Smooth muscle cell (in vitro differentiated cells): ENCODE results near the gene THAP3. TPM values are rescaled to one million over a fixed set of nuclear protein-coding genes. Genes with fewer than 3 reads are reported as not detected.
"Not testable (repeated sequence)": the region's sequence is repeated elsewhere in the genome, so short reads cannot be mapped to it uniquely, and the experiment has no call there.

ENCODE experiments used
- DNase-seq: peaks from one replicate; lab custom pipeline; 2025; ENCODE audit not compliant: unreplicated experiment; lab: John Stamatoyannopoulos, UW
- H2AFZ ChIP-seq: fragments of 200-600 bp; sonication (generic); 2 replicates; pipeline ENCODE4 v1.6.0; 2016; ENCODE audit warnings: antibody characterized with exemption, low read depth, mild to moderate bottlenecking
- H3F3A ChIP-seq: fragments of 200-600 bp; sonication (generic); 2 replicates; pipeline ENCODE4 v1.6.0; 2017; ENCODE audit warnings: antibody characterized with exemption, low read depth
- H3K27ac ChIP-seq: fragments of 200-600 bp; sonication (generic); 2 replicates; pipeline ENCODE4 v1.5.1; 2016; ENCODE audit warnings: low read depth, mild to moderate bottlenecking
- H3K27me3 ChIP-seq: fragments of 200-600 bp; sonication (generic); 2 replicates; pipeline ENCODE4 v1.6.1; 2016; ENCODE audit warnings: low read depth, mild to moderate bottlenecking
- H3K36me3 ChIP-seq: fragments of 200-600 bp; sonication (generic); 2 replicates; pipeline ENCODE4 v1.5.1; 2016; ENCODE audit warnings: low read depth
- H3K4me1 ChIP-seq: fragments of 200-600 bp; sonication (generic); 2 replicates; pipeline ENCODE4 v1.5.1; 2016; ENCODE audit warnings: low read depth
- H3K4me2 ChIP-seq: fragments of 200-600 bp; sonication (generic); 2 replicates; pipeline ENCODE4 v1.6.0; 2016; ENCODE audit warnings: mild to moderate bottlenecking
- H3K4me3 ChIP-seq: fragments of 200-600 bp; sonication (generic); 2 replicates; pipeline ENCODE4 v1.5.1; 2016; ENCODE audit warnings: mild to moderate bottlenecking
- H3K79me2 ChIP-seq: fragments of 200-600 bp; sonication (generic); 2 replicates; pipeline ENCODE4 v1.6.0; 2016; ENCODE audit warnings: low read depth, mild to moderate bottlenecking
- H3K9ac ChIP-seq: fragments of 200-600 bp; sonication (generic); 2 replicates; pipeline ENCODE4 v1.6.0; 2016; ENCODE audit warnings: low read depth
- H3K9me3 ChIP-seq: fragments of 200-600 bp; sonication (generic); replicated peaks from 2 replicates; pipeline ENCODE4 v1.5.1; 2016; ENCODE audit warnings: low read depth
- H4K20me1 ChIP-seq: fragments of 200-600 bp; sonication (generic); 2 replicates; pipeline ENCODE4 v1.6.0; 2016; ENCODE audit warnings: low read depth
- CTCF ChIP-seq: fragments of 200-600 bp; sonication (generic); IDR thresholded peaks from 2 replicates; pipeline ENCODE4 v1.5.1; 2017; ENCODE audit warnings: borderline replicate concordance, mild to moderate bottlenecking, antibody characterized with exemption; ENCODE audit not compliant: insufficient read depth, poor library complexity, severe bottlenecking
- WGBS: methylation state at CpG from one replicate; pipeline ENCODE4 v1.1.7; 2016; ENCODE audit warnings: low lambda C conversion rate; 5-methylcytosine and 5-hydroxymethylcytosine counted together
- polyA plus RNA-seq: library from polyadenylated mRNA; unstranded; fragments of >200 nt; fragmentation: Nextera tagmentation; extraction: Ambion mirVana; gene quantifications from 2 replicates; pipeline ENCODE4 v1.2.1, GENCODE V29; 2016
- total RNA-seq: library from RNA; depleted of rRNA; stranded (reverse); fragments of >200 nt; gene quantifications from 2 replicates; pipeline ENCODE4 v1.2.3, GENCODE V29; 2014

Gene THAP3
- total and polyA plus RNA-seq, 2 experiments from 2014 or later: 10.5 to 34.8 TPM

- H3K79me2 ChIP-seq: no peaks in the 10 kb centered on the region
- 96% methylated on average over 18 of the region's 18 CpGs for WGBS
- H3K36me3 ChIP-seq: no peaks in the 10 kb centered on the region
- H3F3A ChIP-seq: no peaks in the 10 kb centered on the region
- no peak for TF ChIP-seq CTCF
- DNase-seq: no peak
- no peak overlapping the region for H3K9ac ChIP-seq
- no peaks in the 10 kb centered on the region for H3K27me3 ChIP-seq
- no peak overlapping the region for H3K4me3 ChIP-seq
- no peaks in the 10 kb centered on the region for H4K20me1 ChIP-seq
- H3K4me1 ChIP-seq: no peaks in the 10 kb centered on the region
- no peak overlapping the region for H3K27ac ChIP-seq
- H2AFZ ChIP-seq: no peak overlapping the region
- no peaks in the 10 kb centered on the region for H3K9me3 ChIP-seq
- no peak overlapping the region for H3K4me2 ChIP-seq
Measured at GRCh38 chr1:6638226-6638625, 13.6 kb downstream of the THAP3 start.

DNA sequence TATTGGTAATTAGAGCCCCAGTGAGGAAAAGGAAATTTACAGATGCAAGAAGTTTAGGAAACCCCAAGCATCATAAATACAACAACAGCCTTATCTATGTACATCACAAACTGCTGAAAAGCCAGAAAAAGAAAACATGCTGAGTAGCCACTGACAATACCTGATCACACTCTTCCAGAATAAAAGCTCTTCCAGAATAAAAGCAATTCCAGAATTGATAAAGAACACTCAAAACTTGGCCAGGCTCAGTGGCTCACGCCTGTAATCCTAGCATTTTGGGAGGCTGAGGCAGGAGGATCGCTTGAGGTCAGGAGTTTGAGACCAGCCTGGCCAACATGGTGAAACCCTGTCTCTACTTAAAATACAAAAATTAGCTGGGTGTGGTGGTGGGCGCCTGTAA lies 16.2 kb downstream of the THAP3 start:
- not testable (repeated sequence) for H3K9me3 ChIP-seq, H3F3A ChIP-seq, H3K27ac ChIP-seq, H3K4me2 ChIP-seq, H3K4me1 ChIP-seq, H4K20me1 ChIP-seq, H3K79me2 ChIP-seq, H3K4me3 ChIP-seq, H2AFZ ChIP-seq, H3K27me3 ChIP-seq, H3K9ac ChIP-seq, H3K36me3 ChIP-seq, DNase-seq
- 94% methylated on average over 3 of the region's 3 CpGs for WGBS

- DNase-seq: no peak
- no peak overlapping the region for H2AFZ ChIP-seq
- no peak overlapping the region for H3K4me2 ChIP-seq
- H3K27ac ChIP-seq: no peak overlapping the region
- H3K27me3 ChIP-seq: no peaks in the 10 kb centered on the region
- H3K9ac ChIP-seq: no peak overlapping the region
- no peaks in the 10 kb centered on the region for H4K20me1 ChIP-seq
- H3K4me1 ChIP-seq: no peaks in the 10 kb centered on the region
- H3K4me3 ChIP-seq: no peak overlapping the region
- WGBS: 96% methylated on average over 7 of the region's 7 CpGs
- no peaks in the 10 kb centered on the region for H3K9me3 ChIP-seq
- H3K36me3 ChIP-seq: no peaks in the 10 kb centered on the region
- H3F3A ChIP-seq: no peaks in the 10 kb centered on the region
- H3K79me2 ChIP-seq: no peaks in the 10 kb centered on the region
- TF ChIP-seq CTCF: no peak
Measured at GRCh38 chr1:6645018-6645417, 20.4 kb downstream of the THAP3 start.

DNA sequence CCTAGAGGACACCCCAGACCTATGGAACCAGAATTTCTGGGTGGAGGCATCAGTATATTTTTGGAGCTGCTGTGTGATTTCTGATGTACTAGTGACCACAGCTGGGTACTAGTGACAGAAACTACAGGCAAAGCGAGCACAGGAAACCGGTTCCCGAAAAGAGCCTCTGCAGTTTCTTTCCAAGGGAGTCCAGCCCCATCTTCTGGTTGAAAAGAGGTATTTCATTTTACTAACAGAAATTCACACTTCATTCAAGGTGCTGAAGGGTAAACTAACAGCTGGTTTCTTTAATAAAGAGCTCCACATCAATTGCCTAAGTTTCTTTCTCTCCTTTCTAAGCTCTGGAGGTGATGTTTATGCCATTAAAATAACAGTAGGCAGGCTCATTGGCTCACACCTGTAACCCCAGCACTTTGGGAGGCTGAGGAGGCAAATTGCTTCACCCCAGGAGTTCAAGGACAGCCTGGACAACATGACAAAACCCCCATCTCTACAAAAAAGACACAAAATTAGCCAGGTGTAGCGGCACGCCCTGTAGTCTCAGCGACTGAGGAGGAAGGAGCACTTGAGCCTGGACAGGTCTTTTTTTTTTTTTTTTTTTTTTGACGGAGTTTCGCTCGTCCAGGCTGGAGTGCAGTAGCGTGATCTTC lies 22.0 kb downstream of the THAP3 start:
- Histone ChIP-seq H2AFZ (no peak overlapping the region), H3K36me3 (no peaks in the 10 kb centered on the region), H3K9ac (no peak overlapping the region), H3K9me3 (no peaks in the 10 kb centered on the region), H3F3A (no peaks in the 10 kb centered on the region), H3K79me2 (no peaks in the 10 kb centered on the region), H3K4me1 (no peaks in the 10 kb centered on the region), H3K27ac (no peak overlapping the region), H3K27me3 (no peaks in the 10 kb centered on the region), H3K4me2 (no peak overlapping the region), H3K4me3 (no peak overlapping the region), H4K20me1 (no peaks in the 10 kb centered on the region)
- DNase-seq: no peak
- TF ChIP-seq CTCF: peak; percentile 58
- 69% methylated on average over 10 of the region's 10 CpGs for WGBS
